CD4-positive, alpha-beta T cell treated with Interleukin-17A for 1 hour (primary cell): Measurements from ENCODE around the gene RFX1.
"Not testable (repeated sequence)": the region's sequence is repeated elsewhere in the genome, so short reads cannot be mapped to it uniquely, and the experiment has no call there.

Experiments used
- DNase-seq: peaks from one replicate; pipeline ENCODE4 v3.0.0-alpha.2; 2020

RFX1 gene

DNA sequence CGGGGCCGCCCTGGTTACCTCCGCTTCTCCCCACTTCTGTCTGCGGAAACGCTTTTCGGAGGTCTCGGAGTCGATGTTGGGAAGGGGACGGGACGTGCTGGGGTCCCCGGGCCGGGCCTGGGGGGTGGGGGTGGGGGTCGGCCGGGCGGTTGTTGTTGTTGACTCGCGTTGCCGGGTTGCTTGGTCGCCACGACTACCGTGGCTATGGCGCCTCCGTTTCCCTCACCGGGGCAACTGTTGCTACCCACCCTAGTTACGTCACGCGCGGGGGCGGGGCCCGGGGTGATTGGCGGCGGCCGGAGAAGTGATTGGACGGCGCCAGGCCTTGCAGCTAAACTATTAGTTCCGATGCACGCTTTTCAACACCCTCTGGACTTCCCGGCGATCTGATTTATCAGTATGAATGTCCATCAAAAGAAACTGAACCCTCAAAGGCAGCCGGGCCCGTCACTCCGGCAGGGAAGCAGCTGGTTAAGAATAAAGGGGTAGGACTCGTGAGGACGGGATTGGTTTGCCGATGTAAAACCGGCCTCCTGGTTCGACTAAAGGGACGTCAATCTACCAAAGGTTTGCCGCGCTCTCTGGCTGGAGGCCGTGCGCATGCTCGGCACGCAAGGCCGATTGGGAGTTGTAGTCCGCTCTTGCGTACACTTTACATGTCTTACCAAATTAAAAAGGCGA, at the start of gene RFX1:
TSS of gene RFX1 (minus strand) at position 236 of the 681 bp plus-strand sequence. CDS start 12,477 bp downstream, outside the sequence.
- peak; percentile 100 for DNase-seq

DNA sequence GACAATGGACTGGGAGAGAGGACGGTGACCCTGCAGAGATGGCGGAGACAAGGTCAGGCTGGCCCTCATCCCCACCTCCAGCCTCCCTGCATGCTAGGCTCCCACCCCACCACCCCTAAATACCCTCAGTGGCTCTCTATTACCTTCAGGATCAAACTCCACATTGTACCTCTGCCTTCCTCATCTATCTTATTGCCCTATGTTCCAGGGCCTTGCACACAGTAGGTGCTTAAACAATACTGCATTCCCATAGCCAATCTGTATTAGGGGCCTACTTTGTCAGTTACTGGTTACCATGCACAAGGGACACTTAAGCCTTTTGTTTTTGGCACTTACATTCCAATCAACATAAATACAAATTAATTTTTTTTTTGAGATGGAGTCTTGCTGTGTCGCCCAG, 49.3 kb upstream of the RFX1 start:
- DNase-seq = no peak

DNA sequence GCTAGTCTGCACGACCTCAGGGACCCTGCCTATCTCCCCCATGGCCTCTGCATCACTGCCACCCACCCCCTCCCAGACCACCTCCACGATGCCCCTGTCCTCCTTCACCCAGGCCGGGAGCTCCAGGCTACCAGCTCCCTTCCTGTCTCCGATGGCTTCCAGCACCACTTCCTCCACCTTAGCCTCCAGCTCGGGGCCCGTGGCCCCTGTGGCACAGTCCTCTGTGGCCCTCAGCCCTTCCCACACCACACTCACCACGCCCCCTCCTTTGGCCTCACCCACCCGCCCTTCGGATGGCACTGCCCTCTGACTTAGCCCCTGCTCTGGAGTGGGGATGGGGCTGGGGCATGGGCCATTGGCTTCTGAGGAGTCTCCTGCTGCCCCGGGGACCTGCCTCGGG, 48.6 kb upstream of the RFX1 start:
- no peak for DNase-seq

DNA sequence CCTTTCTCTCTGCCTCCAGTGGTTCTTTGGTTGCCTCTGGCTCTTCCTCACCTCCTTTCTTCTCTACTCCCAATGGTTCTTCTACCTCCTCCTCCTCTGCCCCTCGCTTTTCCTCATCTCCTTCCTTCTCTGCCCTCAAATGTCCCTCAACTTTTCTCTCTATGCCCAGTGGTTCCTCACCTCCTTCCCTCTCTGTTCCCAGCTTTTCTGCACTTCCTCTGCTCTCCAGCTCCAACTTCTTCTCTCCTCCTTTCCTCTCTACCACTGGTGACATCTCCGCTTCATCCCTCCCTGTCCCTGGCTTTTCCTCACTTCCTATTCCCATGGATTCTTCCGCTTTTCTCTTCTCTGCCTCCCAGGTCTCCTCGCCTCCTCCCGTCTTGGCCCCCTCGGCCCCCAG, 48.0 kb upstream of the RFX1 start:
- DNase-seq = no peak

DNA sequence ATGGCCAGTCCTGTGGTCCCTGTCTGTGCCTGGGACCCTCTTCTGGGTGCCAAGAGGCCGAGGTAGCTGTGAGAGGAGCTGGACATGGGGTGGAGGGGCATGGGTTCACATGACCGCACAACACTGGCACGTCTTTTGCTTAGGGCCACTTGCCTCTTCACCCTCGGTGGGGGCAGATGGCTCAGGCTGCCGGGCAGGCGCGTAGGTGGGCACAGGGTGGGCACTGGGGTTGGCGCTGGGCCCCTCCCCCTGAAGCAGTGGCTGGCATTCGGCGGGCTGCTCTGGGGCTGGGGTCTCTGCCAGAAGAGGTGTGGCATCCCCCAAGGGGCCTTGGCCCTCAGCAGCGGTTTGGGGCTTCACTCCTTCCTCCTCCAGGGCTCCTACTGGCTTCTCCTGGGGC, 47.4 kb upstream of the RFX1 start:
- no peak for DNase-seq

GRCh38 chr19:14053032-14053431, 46.9 kb upstream of the RFX1 start:
- no peak for DNase-seq

DNA sequence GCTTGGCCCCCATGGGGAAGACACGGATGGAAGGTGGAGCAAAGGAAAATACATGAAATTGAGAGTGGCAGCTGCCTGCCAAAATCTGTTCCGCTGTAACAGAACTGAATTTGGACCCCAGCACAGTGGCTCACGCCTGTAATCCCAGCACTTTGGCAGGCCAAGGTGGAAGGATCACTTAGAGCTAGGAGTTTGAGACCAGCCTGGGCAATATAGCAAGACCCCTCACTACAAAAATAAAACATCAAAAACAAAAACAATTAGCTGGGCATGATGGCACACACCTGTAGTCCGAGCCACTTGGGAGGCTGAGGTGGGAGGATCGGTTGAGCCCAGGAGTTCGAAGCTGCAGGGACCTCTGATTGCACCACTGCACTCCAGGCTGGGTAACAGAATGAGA, 46.4 kb upstream of the RFX1 start:
- no peak for DNase-seq

DNA sequence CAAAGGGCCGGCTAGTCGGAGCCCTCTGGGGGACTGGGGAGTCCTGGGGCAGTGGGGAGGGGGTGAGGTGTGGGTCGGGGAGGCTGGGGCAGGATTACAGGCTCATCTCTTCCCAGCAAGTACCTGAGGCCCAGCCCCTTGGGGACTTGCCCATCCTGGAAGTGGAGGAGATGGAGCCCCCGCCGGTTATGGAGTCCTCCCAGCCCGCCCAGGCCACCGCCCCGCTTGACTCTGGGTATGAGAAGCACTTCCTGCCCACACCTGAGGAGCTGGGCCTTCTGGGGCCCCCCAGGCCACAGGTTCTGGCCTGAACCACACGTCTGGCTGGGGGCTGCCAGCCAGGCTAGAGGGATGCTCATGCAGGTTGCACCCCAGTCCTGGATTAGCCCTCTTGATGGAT, 45.9 kb upstream of the RFX1 start:
- no peak for DNase-seq

DNA sequence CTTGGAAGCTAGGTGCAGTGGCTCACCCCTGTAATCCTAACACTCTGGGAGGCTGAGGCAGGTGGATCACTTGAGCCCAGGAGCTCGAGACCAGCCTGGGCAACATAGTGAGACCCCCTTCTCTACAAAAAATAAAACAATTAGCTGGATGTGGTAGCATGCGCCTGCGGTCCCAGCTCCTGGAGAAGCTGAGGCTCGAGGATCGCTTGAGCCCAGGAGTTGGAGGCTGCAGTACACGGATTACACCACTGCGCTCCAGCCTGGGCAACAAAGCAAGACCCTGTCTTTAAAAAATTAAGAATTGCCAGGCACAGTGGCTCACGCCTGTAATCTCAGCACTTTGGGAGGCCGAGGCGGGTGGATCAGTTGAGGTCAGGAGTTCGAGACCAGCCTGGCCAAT, 44.8 kb upstream of the RFX1 start:
- DNase-seq = not testable (repeated sequence)

DNA sequence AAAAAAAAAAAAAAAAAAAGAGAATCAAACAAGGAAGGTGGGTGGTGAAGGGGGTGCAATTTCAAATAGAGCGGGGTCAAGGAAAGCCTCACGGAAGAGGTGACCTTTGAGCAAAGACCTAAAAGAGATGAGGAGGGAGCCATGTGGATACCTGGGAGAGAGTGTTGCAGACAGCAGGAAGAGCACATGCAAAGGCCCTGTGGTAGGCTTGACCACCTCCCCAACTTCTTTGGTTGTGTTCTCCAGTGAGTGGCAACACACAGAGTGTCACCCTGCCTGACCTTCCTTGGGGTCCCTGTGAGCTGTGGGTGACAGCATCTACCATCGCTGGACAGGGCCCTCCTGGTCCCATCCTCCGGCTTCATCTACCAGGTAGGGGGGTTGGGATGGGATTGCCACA, 44.4 kb upstream of the RFX1 start:
- DNase-seq = no peak

DNA sequence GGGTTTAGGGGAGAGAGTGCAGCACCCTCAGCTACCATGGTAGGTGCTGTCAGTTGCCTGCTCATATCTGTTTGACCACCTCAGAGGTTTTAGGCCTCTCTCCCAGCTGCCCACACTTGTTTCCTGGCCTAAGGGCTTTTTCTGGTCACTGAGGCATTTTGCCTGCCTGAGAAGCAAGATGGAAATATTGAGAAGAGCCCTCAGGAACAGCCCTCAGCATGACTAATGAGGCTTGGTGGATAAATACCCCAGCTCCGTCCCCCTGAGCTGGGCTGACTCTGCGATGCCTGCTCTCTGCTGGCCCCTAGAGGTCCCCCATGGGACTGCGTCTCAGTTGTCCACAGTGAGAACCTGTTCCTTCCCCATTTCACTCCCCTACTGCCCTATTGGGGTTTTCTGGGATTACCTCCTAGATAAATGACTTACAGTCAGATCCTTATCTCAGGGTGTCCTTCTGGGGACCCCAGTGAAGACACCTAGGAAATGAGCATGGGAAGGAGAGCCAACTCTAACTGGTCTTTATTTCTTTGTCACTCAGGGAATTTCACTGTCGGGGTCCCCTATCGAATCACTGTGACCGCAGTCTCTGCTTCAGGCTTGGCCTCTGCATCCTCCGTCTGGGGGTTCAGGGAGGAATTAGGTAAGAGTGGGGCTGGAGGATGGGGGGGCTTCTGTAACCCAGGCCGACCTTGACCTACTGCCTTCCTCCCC, 42.5 kb upstream of the RFX1 start:
- DNase-seq = peak; percentile 81

DNA sequence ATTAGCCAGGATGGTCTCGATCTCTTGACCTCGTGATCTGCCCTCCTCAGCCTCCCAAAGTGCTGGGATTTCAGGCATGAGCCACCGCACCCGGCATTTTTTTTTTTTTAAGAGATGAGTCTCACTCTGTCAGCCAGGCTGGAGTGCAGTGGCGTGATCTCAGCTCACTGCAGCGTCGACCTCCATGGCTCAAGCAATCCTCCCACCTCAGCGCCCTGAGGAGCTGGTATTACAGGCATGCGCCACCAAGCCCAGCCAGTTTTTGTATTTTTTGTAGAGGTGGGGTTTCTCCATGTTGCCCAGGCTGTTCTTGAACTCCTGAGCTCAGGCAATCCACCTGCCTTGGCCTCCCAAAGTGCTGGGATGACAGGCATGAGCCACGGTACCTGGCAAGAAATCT, 41.7 kb upstream of the RFX1 start:
- DNase-seq = not testable (repeated sequence)

GRCh38 chr19:14042659-14043608, 36.8 kb upstream of the RFX1 start:
- peak; percentile 79 for DNase-seq

GRCh38 chr19:14039181-14039580, 33.1 kb upstream of the RFX1 start:
- no peak for DNase-seq

- DNase-seq = no peak
Measured at GRCh38 chr19:14035706-14036105, 29.6 kb upstream of the RFX1 start.

DNA sequence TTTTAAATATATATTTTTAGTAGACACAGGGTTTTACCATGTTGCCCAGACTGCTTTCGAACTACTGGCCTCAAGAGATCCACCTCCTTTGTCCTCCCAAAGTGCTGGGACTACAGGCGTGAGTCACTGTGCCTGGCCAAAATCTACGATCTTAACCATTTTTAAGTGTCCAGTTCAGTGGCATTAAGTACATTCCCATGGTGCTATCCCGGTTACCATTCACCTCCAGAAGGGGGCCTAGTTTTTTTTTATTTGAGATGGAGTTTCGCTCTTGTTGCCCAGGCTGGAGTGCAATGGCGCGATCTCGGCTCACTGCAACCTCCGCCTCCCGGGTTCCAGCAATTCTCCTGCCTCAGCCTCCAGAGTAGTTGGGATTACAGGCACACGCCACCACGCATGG, 29.0 kb upstream of the RFX1 start:
- DNase-seq = not testable (repeated sequence)

DNA sequence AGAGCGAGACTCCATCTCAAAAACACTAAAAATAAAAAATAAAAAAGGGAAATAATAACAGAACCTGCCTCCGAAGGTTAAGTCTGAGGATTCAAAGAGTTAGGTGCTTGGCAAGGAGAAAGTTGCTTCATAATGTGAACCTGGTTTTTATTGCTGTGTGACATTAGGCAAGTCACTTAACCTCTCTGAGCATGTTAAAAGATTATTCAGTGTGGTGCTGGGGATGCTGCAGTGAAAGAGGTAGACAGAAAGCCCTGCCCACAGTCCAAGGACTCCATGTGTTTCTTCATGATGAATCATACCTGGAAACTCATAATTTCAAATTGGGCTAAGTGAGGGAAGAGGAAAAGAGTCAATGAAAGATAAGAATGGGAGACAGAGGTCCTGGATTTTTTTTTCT, 27.8 kb upstream of the RFX1 start:
- DNase-seq = no peak

GRCh38 chr19:14031719-14032480, 25.8 kb upstream of the RFX1 start, which contains the start of gene IL27RA:
IL27RA (plus strand) TSS chr19:14031762; CDS start chr19:14031873, 111 bp downstream.
- DNase-seq = peak; percentile 88

DNA sequence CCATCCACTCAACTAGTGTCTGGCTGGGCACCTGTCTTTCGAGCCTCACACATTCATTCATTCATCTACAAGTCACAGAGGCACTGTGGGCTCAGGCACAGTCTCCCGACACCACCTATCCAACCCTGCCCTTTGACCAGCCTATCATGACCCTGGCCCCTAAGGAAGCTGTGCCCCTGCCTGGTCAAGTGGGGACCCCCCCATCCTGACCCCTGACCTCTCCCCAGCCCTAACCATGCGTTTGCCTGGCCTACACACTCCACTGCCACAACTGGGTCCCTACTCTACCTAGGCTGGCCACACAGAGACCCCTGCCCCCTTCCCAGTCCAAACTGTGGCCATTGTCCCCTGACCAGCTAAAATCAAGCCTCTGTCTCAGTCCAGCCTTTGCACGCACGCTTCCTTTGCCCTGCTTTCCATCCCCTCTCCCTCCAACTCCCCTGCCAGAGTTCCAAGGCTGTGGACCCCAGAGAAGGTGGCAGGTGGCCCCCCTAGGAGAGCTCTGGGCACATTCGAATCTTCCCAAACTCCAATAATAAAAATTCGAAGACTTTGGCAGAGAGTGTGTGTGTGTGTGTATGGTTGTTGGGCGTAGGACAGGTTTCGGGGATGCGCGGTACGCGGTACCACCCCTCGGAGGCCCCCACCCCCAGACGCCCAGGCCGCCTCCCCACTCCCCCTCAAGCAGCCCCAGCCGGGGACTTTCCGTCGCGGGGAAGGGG, 25.0 kb upstream of the RFX1 start:
- peak; percentile 90 for DNase-seq

GRCh38 chr19:14028901-14029300, 22.8 kb upstream of the RFX1 start:
- DNase-seq = no peak

GRCh38 chr19:14027856-14028450, 21.8 kb upstream of the RFX1 start, which contains the start of gene RLN3:
RLN3 (plus strand) TSS chr19:14028148; CDS start chr19:14028205, 57 bp downstream.
- no peak for DNase-seq
